GM13976 (cell line): ENCODE data around the gene FMR1.

Experiments
- DNase-seq: peaks from one replicate; pipeline ENCODE4 v3.0.0; 2012; ENCODE audit warnings: low spot score
- in situ Hi-C: fragments of 300-500 bp; cut with MboI; formaldehyde crosslinking; loops from one replicate; pipeline ENCODE4 v1.12.0; 2022; ENCODE audit warnings: low sequenced_read_pairs, mixed read lengths, inconsistent platforms; ENCODE audit not compliant: unreplicated experiment
- TF ChIP-seq, protein P1 (sequence below): IDR thresholded peaks from 2 replicates; pipeline ENCODE4 v1.5.1; 2012; ENCODE audit warnings: borderline replicate concordance, mild to moderate bottlenecking; ENCODE audit not compliant: insufficient read depth; ENCODE audit errors: extremely low read depth, missing control alignments, control extremely low read depth

Gene FMR1

DNA sequence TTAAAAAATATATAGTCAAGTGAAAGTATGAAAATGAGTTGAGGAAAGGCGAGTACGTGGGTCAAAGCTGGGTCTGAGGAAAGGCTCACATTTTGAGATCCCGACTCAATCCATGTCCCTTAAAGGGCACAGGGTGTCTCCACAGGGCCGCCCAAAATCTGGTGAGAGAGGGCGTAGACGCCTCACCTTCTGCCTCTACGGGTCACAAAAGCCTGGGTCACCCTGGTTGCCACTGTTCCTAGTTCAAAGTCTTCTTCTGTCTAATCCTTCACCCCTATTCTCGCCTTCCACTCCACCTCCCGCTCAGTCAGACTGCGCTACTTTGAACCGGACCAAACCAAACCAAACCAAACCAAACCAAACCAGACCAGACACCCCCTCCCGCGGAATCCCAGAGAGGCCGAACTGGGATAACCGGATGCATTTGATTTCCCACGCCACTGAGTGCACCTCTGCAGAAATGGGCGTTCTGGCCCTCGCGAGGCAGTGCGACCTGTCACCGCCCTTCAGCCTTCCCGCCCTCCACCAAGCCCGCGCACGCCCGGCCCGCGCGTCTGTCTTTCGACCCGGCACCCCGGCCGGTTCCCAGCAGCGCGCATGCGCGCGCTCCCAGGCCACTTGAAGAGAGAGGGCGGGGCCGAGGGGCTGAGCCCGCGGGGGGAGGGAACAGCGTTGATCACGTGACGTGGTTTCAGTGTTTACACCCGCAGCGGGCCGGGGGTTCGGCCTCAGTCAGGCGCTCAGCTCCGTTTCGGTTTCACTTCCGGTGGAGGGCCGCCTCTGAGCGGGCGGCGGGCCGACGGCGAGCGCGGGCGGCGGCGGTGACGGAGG lies at the start of gene FMR1:
Gene FMR1, plus strand, starts transcription at position 728 of the 831 bp plus-strand sequence. CDS start 261 bp downstream, outside the sequence.
- peak; percentile 94 for DNase-seq
- TF ChIP-seq, protein P1, sequence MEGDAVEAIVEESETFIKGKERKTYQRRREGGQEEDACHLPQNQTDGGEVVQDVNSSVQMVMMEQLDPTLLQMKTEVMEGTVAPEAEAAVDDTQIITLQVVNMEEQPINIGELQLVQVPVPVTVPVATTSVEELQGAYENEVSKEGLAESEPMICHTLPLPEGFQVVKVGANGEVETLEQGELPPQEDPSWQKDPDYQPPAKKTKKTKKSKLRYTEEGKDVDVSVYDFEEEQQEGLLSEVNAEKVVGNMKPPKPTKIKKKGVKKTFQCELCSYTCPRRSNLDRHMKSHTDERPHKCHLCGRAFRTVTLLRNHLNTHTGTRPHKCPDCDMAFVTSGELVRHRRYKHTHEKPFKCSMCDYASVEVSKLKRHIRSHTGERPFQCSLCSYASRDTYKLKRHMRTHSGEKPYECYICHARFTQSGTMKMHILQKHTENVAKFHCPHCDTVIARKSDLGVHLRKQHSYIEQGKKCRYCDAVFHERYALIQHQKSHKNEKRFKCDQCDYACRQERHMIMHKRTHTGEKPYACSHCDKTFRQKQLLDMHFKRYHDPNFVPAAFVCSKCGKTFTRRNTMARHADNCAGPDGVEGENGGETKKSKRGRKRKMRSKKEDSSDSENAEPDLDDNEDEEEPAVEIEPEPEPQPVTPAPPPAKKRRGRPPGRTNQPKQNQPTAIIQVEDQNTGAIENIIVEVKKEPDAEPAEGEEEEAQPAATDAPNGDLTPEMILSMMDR = no peak
- in situ Hi-C loops = no loop called here

DNA sequence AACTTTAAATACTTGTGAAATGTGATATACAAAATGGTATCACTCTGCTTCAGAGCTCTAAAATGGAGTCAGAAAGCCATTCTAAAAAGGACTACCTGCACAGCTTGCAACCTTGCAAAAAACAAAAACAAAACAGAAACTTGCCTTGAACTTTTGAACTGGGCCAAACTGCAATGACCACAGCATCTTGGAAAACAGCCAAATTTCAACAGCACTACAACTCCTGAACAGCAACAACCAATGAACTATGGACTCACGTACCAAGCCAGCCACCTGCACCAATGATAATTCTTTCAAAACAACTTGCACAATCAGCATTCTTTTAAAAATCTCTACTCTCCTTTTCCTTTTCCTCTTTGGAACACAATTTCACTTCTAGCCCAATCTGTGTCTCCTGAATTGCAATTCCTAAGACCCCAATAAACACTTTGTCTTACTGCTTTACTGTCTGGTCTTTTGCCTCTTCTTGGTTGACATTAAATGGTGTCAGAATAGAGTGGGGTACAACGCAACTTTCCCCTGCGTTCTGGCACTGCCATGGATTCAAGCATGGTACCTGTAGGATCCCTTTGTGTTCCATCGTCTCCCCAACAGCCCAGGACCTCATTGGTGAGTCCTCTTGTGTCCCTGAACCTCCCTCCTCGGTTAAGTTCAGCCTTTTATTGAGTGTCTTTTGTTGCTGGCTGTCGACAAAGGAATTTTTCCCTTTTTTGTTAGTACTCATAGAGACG lies 35.7 kb upstream of the FMR1 start:
- in situ Hi-C loops = no loop called here
- DNase-seq = no peak
- TF ChIP-seq, protein P1 = no peak

DNA sequence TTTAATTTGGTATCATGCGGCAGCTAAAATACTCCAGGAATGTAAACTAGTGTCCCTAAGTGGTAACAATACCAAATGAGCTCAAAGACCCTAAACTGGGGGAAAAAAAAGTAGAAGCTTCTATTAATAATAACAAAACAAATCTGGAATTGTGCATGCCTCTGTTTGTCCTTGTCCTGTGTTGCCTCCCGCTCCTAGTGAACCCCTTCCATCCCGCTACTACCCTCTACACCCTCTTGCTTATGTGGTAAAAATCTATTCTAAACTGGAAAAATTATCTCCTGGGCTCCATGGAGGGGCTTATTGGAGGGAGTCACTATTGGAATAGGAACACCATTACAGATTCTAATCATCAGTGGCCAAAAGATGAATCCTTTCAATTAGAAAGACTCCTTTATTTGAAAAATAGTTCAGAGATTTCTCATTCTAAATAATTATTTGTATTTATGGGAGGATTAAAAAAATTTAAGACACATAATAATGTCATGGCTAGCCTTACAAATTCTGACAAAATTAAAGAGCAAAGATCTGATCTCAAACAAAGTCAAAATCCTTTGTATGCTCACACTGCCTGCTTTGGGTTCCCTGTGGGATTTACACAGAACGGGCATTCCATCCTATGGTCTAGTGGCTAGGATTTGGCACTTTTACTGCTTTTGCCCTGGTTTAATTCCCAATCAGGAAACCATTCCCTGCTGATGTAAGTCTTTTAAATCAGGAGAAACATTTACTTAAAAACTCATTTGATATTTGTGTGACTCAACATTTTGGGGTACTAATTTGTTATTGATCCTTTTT lies 34.7 kb upstream of the FMR1 start:
- DNase-seq = no peak
- TF ChIP-seq, protein P1 = no peak
- in situ Hi-C loops = no loop called here

DNA sequence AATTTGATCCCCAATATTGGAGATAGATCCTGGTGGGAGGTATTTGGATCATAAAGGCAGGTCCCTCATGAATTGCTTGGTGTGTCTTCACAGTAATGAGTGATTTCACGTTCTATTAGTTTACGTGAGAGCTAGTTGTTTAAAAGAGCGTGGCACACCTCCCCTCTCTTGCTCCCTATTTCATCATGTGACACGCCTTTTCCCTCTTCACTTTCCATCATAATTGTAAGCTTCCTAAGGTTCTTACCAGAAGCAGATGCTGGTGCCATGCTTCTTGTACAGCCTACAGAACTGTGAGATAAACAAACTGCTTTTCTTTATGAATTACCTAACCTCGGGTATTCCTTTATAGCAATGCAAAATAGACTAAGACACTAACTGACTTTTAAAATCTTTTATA lies 34.0 kb upstream of the FMR1 start:
- TF ChIP-seq, protein P1 = no peak
- in situ Hi-C loops = no loop called here
- DNase-seq = no peak

DNA sequence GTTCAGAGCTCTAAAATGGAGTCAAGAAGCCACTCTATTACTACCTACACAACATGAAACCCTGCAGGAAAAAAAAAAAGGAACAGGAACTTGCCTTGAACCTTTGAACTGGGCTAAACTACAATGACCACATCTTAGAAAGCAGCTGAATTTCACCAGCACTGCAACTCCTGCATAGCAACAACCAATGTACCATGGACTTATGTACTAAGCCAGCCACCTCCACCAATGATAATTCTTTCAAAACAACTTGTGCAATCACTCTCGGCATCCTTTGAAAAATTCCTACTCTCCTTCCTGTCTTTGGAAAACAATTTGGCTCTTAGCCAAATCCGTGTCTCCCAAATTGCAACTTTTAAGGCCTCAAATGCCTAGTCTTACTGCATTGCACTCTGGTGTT lies 26.8 kb upstream of the FMR1 start:
- TF ChIP-seq, protein P1 = no peak
- in situ Hi-C loops = no loop called here
- no peak for DNase-seq

DNA sequence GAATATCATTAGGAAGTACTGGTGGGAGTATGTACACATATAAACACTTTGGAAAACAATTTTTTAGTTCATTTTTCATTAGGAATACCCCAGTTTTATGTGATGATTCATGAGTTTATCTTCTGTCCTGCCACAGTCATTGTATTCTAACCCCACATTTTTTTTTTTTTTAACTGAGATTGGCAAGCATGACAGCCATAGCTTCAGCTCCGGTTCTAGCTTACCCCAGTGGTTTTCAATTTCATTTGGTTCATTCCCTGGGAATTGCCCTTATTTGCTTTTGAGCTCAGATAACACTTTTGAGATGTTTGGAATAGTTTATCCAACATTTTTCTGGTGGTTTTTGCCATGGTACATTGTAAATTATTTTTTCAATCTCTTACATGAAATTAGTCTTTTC lies 21.0 kb upstream of the FMR1 start:
- in situ Hi-C loops = no loop called here
- TF ChIP-seq, protein P1 = no peak
- DNase-seq = no peak
